CD4-positive, alpha-beta T cell treated with Interleukin-1 beta for 1 hour (primary cell): ENCODE data around the gene BTNL2.

Experiments
- DNase-seq, 2 donors: peaks; one replicate each; pipeline ENCODE4 v3.0.0-alpha.2; 2020 to 2022

Gene BTNL2

GRCh38 chr6:32413427-32414047, 6.6 kb upstream of the BTNL2 start:
- DNase-seq, result peak; percentile 79 to 83

- DNase-seq, result no peak
Observed at GRCh38 chr6:32411566-32412327, 4.8 kb upstream of the BTNL2 start.

GRCh38 chr6:32410906-32411305, 3.9 kb upstream of the BTNL2 start:
- DNase-seq, result no peak

- DNase-seq, result no peak
Observed at GRCh38 chr6:32406197-32406596, 784 bp downstream of the BTNL2 start.

GRCh38 chr6:32405656-32406055, 1.3 kb downstream of the BTNL2 start:
- DNase-seq, result no peak

GRCh38 chr6:32402812-32403211, 4.2 kb downstream of the BTNL2 start:
- no peak for DNase-seq

- no peak for DNase-seq
Observed at GRCh38 chr6:32401284-32401963, 5.6 kb downstream of the BTNL2 start.

- DNase-seq, result no peak
Observed at GRCh38 chr6:32397252-32397920, 9.6 kb downstream of the BTNL2 start.

GRCh38 chr6:32396028-32396427, 11.0 kb downstream of the BTNL2 start:
- no peak for DNase-seq

GRCh38 chr6:32393665-32394420, 13.1 kb downstream of the BTNL2 start:
- no peak for DNase-seq

GRCh38 chr6:32391505-32391904, 15.5 kb downstream of the BTNL2 start:
- no peak for DNase-seq

- DNase-seq, result no peak
Observed at GRCh38 chr6:32387589-32388340, 19.2 kb downstream of the BTNL2 start.

- DNase-seq, result no peak
Observed at GRCh38 chr6:32386040-32386439, 20.9 kb downstream of the BTNL2 start.

- no peak for DNase-seq
Observed at GRCh38 chr6:32382757-32383420, 24.1 kb downstream of the BTNL2 start.

- DNase-seq, result no peak
Observed at GRCh38 chr6:32379545-32379944, 27.4 kb downstream of the BTNL2 start.

- no peak for DNase-seq
Observed at GRCh38 chr6:32375739-32376529, 31.0 kb downstream of the BTNL2 start.

GRCh38 chr6:32371803-32372202, 35.2 kb downstream of the BTNL2 start, which contains the start of gene TSBP1:
Gene TSBP1 (minus strand): TSS chr6:32371903. CDS start chr6:32371706, 197 bp downstream.
- DNase-seq, result no peak

GRCh38 chr6:32371229-32371628, 35.8 kb downstream of the BTNL2 start:
- no peak for DNase-seq

GRCh38 chr6:32370505-32370904, 36.5 kb downstream of the BTNL2 start:
- DNase-seq, result no peak

GRCh38 chr6:32369660-32370059, 37.3 kb downstream of the BTNL2 start:
- DNase-seq, result no peak
